Bronchial epithelial cell (primary cell): ENCODE results near the gene PON2. TPM values are rescaled to one million over a fixed set of nuclear protein-coding genes. Genes with fewer than 3 reads are reported as not detected.

Experiments used
- DNase-seq: peaks from one replicate; pipeline ENCODE4 v3.0.0-alpha.2; 2010; ENCODE audit warnings: low read depth
- FAIRE-seq: peaks from 2 replicates; lab custom pipeline; 2011; peaks lifted over from hg19 to GRCh38; lab: Jason Lieb, UNC
- H3K27me3 ChIP-seq: 2 replicates; pipeline ENCODE4 v1.5.1; 2011; ENCODE audit warnings: low read length; ENCODE audit not compliant: control insufficient read depth, insufficient read depth
- H3K36me3 ChIP-seq: 2 replicates; pipeline ENCODE4 v1.5.1; 2011; ENCODE audit warnings: low read length; ENCODE audit not compliant: control insufficient read depth, insufficient read depth
- H3K4me3 ChIP-seq: 2 replicates; pipeline ENCODE4 v1.5.1; 2011; ENCODE audit warnings: mild to moderate bottlenecking, low read depth, low read length, control low read depth
- total RNA-seq: library from RNA; depleted of rRNA; stranded (reverse); fragments of >200 nt; gene quantifications from 2 replicates; pipeline ENCODE4 v1.2.1, GENCODE V29; 2014
- TF ChIP-seq, protein P1 (sequence below): IDR thresholded peaks from 2 replicates; pipeline ENCODE4 v1.5.1; 2011; ENCODE audit warnings: mild to moderate bottlenecking, moderate library complexity, low read length, control low read depth, inconsistent platforms; ENCODE audit not compliant: insufficient read depth, severe bottlenecking

The PON2 gene
- total RNA-seq, 1 donor from 2014 or later = 40.8 TPM

GRCh38 chr7:95429241-95429990, 5.4 kb downstream of the PON2 start:
- no peak for DNase-seq
- TF ChIP-seq, protein P1, sequence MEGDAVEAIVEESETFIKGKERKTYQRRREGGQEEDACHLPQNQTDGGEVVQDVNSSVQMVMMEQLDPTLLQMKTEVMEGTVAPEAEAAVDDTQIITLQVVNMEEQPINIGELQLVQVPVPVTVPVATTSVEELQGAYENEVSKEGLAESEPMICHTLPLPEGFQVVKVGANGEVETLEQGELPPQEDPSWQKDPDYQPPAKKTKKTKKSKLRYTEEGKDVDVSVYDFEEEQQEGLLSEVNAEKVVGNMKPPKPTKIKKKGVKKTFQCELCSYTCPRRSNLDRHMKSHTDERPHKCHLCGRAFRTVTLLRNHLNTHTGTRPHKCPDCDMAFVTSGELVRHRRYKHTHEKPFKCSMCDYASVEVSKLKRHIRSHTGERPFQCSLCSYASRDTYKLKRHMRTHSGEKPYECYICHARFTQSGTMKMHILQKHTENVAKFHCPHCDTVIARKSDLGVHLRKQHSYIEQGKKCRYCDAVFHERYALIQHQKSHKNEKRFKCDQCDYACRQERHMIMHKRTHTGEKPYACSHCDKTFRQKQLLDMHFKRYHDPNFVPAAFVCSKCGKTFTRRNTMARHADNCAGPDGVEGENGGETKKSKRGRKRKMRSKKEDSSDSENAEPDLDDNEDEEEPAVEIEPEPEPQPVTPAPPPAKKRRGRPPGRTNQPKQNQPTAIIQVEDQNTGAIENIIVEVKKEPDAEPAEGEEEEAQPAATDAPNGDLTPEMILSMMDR = no peak
- no peak overlapping the region for H3K4me3 ChIP-seq
- no peaks in the 10 kb centered on the region for H3K36me3 ChIP-seq
- no peak for FAIRE-seq
- H3K27me3 ChIP-seq = no peaks in the 10 kb centered on the region

DNA sequence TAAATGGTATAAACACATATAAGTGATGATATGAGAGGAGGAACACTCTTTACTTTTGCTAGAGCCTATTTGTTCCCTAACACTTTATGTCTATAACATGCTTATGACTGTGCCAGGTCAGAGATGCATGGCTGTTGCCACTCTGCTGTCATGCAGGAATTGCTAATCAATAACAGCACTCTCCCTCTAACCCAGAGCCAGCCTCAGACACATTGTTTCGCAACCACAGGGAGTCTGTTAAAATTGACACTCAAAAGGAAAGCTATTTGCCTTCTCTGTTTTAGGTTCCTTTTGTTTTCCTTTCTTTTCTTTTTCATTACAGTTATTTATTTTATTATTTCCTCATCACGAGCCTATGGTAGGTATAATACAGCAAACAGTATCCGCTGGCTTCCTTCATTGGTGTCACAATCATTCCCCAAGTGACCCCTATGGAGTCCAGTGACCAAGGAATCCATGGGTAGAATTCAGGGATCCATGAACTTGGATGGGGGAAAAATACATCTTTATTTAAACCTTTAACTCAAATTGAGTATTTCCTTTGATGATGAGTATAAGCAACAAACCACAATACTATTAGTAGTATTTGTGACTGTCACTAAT, 6.8 kb downstream of the PON2 start:
- Histone ChIP-seq H3K4me3 (no peak overlapping the region), H3K36me3 (no peaks in the 10 kb centered on the region), H3K27me3 (no peaks in the 10 kb centered on the region)
- TF ChIP-seq, protein P1 = no peak
- FAIRE-seq (no peak), DNase-seq (no peak)

GRCh38 chr7:95427166-95427565, 7.7 kb downstream of the PON2 start:
- TF ChIP-seq, protein P1 = no peak
- FAIRE-seq (no peak), DNase-seq (no peak)
- no peaks in the 10 kb centered on the region for H3K36me3 ChIP-seq
- H3K27me3 ChIP-seq = no peaks in the 10 kb centered on the region
- no peak overlapping the region for H3K4me3 ChIP-seq

DNA sequence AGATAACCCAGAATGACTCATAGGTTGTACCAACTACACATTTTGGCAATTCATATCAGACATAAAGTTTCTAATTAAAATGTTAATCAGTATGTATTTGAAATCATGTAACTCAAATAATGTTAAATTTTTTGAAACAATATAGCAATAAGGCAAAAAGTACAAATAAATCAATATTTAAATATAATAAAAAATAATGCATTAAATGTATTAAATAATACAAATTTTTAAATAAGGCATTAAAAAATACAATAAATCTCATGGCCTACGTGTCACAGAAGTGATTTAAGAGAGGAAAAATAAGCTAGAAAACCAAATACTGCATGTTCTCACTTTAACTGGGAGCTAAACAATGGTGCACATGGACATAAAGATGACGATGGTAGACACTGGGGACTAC, 9.1 kb downstream of the PON2 start:
- TF ChIP-seq, protein P1 = no peak
- no peak for FAIRE-seq
- no peaks in the 10 kb centered on the region for H3K27me3 ChIP-seq
- H3K36me3 ChIP-seq = no peaks in the 10 kb centered on the region
- no peak overlapping the region for H3K4me3 ChIP-seq
- no peak for DNase-seq

DNA sequence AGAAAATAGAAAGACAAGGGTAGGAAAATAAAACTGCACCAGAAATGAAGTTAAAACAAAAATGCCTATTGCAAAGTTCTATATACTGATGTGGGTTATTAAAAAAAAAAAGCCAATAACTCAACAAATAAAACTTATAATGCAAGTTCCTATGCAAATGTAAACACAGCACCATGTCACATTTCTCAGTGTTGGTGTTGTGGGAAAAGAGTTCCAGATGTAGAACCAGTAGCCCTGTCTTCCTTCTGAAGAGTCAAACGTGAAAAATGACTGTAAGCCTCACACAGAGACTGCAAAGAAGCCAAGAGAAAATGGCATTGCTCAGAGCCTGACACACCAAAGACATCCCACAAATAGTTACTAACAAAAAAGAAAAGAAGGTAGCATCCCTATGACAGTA, 10.1 kb downstream of the PON2 start:
- FAIRE-seq (no peak), DNase-seq (no peak)
- Histone ChIP-seq H3K4me3 (no peak overlapping the region), H3K27me3 (no peaks in the 10 kb centered on the region), H3K36me3 (no peaks in the 10 kb centered on the region)
- TF ChIP-seq, protein P1 = no peak
